Epithelial cell of prostate (primary cell): Measurements from ENCODE around the gene VRK1.

Source experiments
- DNase-seq: peaks from one replicate; pipeline ENCODE4 v3.0.0-alpha.2; 2011; ENCODE audit warnings: low read depth, low spot score
- H3K27ac ChIP-seq: fragments of 450-650 bp; 2 replicates; pipeline ENCODE4 v1.5.1; 2017; ENCODE audit warnings: mild to moderate bottlenecking

VRK1 gene

GRCh38 chr14:96817750-96818666 is 20.8 kb downstream of the VRK1 start:
- H3K27ac ChIP-seq = no peak overlapping the region
- DNase-seq = no peak

- peak overlapping the region; percentile 61 for H3K27ac ChIP-seq
- DNase-seq = peak; percentile 66
These were observed 24.3 kb downstream of the VRK1 start for GRCh38 chr14:96821501-96821900.

- DNase-seq = no peak
- peak overlapping the region; percentile 71 for H3K27ac ChIP-seq
These were observed 26.5 kb downstream of the VRK1 start for GRCh38 chr14:96823652-96824051.

- peak overlapping the region; percentile 71 for H3K27ac ChIP-seq
These were observed 27.1 kb downstream of the VRK1 start for GRCh38 chr14:96824283-96824682.

GRCh38 chr14:96826818-96827217 is 29.6 kb downstream of the VRK1 start:
- no peak for DNase-seq
- H3K27ac ChIP-seq = no peak overlapping the region

More at GRCh38 chr14:96824283-96824682, 27.1 kb downstream of the VRK1 start:
- peak; percentile 27 for DNase-seq

- no peak overlapping the region for H3K27ac ChIP-seq
- DNase-seq = no peak
These were observed 30.1 kb downstream of the VRK1 start for GRCh38 chr14:96827290-96827689.

GRCh38 chr14:96829791-96830190 is 32.6 kb downstream of the VRK1 start:
- DNase-seq = no peak
- H3K27ac ChIP-seq = no peak overlapping the region

- no peak for DNase-seq
- H3K27ac ChIP-seq = no peak overlapping the region
These were observed 33.8 kb downstream of the VRK1 start for GRCh38 chr14:96830946-96831345.

- H3K27ac ChIP-seq = peak overlapping the region; percentile 40
- no peak for DNase-seq
These were observed 35.2 kb downstream of the VRK1 start for GRCh38 chr14:96832351-96832750.

GRCh38 chr14:96838449-96838848 is 41.3 kb downstream of the VRK1 start:
- no peak overlapping the region for H3K27ac ChIP-seq
- no peak for DNase-seq

GRCh38 chr14:96839251-96839650 is 42.1 kb downstream of the VRK1 start:
- DNase-seq = no peak

GRCh38 chr14:96843137-96843536 is 46.0 kb downstream of the VRK1 start:
- H3K27ac ChIP-seq = no peak overlapping the region

More at GRCh38 chr14:96839251-96839650, 42.1 kb downstream of the VRK1 start:
- H3K27ac ChIP-seq = no peak overlapping the region

GRCh38 chr14:96844857-96845570 is 47.8 kb downstream of the VRK1 start:
- no peak for DNase-seq
- H3K27ac ChIP-seq = no peak overlapping the region

More at GRCh38 chr14:96843137-96843536, 46.0 kb downstream of the VRK1 start:
- DNase-seq = no peak

GRCh38 chr14:96847451-96847850 is 50.3 kb downstream of the VRK1 start:
- DNase-seq = no peak
- H3K27ac ChIP-seq = no peak overlapping the region

- no peak for DNase-seq
- H3K27ac ChIP-seq = no peak overlapping the region
These were observed 50.8 kb downstream of the VRK1 start for GRCh38 chr14:96848011-96848410.

- no peak for DNase-seq
- H3K27ac ChIP-seq = no peak overlapping the region
These were observed 52.6 kb downstream of the VRK1 start for GRCh38 chr14:96849733-96850132.

- DNase-seq = no peak
- H3K27ac ChIP-seq = no peak overlapping the region
These were observed 54.7 kb downstream of the VRK1 start for GRCh38 chr14:96851694-96852381.

GRCh38 chr14:96852823-96853422 is 55.7 kb downstream of the VRK1 start:
- H3K27ac ChIP-seq = no peak overlapping the region
- DNase-seq = no peak

- no peak overlapping the region for H3K27ac ChIP-seq
- no peak for DNase-seq
These were observed 61.5 kb downstream of the VRK1 start for GRCh38 chr14:96858643-96859042.

GRCh38 chr14:96861568-96862310 is 64.6 kb downstream of the VRK1 start:
- DNase-seq = no peak
- H3K27ac ChIP-seq = no peak overlapping the region
